ENCODE data around the gene SIRT2. TPM values are rescaled to one million over a fixed set of nuclear protein-coding genes. Genes with fewer than 3 reads are reported as not detected.

The SIRT2 gene
- total and polyA plus RNA-seq, 12 donors: 46.3 to 103 (median 72.6) TPM

DNA sequence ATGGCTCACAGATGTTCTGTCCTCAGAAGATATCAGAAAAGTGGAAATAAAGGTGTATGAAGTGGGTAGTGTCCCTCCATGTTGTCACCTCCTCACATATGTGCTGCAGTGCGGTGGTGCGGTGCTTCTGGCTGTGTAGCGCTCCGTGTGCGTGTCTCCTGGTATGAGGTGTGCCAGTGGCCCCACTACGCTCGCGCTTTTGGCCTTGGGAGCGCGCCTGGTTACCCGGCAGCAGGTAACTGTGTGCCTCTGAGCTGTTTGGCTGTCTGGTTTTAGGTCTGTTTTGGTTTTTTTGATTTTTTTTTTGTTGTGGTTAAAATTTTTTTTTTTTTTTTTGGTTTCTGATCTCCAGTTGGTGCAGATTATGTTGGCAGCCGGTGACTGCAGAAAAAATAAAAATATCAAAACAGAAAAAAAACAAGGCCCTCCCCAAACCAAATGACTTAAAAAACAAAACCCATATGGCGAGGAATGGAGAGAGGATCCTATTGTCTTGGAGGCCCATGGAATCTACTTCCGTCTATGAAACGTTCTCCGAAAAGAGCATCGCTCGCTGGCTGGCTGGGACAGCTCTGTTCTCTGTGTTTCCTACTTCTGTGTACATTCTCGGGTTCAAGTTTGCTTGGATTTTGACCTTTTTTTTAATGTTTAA lies 57.5 kb downstream of the SIRT2 start:
- H3K27me3 ChIP-seq: no peaks in the 10 kb centered on the region
- peaks cover 14 to 100% (median 100%) of the 10 kb centered on the region in 9 donors for H3K36me3 ChIP-seq
- no peak for DNase-seq
- H3K4me3 ChIP-seq: no peak overlapping the region
- peaks cover 0 to 52% (median 20%) of the 10 kb centered on the region in 9 donors for H3K4me1 ChIP-seq
- H3K9me3 ChIP-seq: no peaks in the 10 kb centered on the region
- intact Hi-C loops (cut with DNase I): loop anchor here in 3 of 10 donors (10.0 kb wide), 3 partner anchors 107 to 207 kb away; no protein-coding TSS in a partner anchor
- WGBS, 2 donors: 95% methylated on average over 19 of the region's 19 CpGs
- TF ChIP-seq, protein P1, sequence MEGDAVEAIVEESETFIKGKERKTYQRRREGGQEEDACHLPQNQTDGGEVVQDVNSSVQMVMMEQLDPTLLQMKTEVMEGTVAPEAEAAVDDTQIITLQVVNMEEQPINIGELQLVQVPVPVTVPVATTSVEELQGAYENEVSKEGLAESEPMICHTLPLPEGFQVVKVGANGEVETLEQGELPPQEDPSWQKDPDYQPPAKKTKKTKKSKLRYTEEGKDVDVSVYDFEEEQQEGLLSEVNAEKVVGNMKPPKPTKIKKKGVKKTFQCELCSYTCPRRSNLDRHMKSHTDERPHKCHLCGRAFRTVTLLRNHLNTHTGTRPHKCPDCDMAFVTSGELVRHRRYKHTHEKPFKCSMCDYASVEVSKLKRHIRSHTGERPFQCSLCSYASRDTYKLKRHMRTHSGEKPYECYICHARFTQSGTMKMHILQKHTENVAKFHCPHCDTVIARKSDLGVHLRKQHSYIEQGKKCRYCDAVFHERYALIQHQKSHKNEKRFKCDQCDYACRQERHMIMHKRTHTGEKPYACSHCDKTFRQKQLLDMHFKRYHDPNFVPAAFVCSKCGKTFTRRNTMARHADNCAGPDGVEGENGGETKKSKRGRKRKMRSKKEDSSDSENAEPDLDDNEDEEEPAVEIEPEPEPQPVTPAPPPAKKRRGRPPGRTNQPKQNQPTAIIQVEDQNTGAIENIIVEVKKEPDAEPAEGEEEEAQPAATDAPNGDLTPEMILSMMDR (IDR thresholded peaks at IDR 0.05): no peak
- no peak for ATAC-seq
- peak overlapping the region in 1 of 10 donors; percentile 40 for H3K27ac ChIP-seq

DNA sequence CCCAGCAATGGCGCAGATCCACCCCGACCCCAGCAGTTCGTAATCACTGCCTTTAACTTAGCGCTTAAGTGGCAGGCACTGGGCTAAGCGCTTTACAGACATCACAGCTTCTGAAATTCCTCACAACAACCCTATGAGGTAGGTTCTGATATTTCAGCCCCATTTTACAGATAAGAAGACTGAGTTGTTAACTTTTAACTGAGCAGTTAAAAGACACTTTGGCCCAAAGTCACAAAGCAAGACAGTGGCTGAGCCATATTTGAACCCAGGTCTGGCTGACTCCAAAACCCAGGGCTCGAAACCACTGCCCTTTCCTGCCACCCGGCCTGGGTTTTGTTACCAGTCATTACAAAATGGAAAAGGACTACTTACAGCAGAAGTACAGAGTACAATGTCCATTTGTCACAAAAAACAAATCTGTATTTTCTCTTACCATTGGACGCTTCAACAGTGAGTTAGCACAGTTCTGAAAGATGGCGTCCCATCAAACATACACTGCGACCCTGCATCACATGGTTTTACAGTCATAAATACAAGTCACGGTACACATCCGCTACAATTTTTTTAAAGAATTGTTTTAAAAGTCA lies 58.1 kb downstream of the SIRT2 start:
- 92 to 95% methylated on average over 12 of the region's 12 CpGs for WGBS, 2 donors
- peaks cover 0 to 46% (median 18%) of the 10 kb centered on the region in 9 donors for H3K4me1 ChIP-seq
- ATAC-seq: no peak

GRCh38 chr19:38840583-38840968 lies 58.8 kb downstream of the SIRT2 start:
- DNase-seq (no peak), ATAC-seq (no peak)
- intact Hi-C loops (cut with DNase I): loop anchor here in 3 of 10 donors (10.0 kb wide), 3 partner anchors 106 to 206 kb away; no protein-coding TSS in a partner anchor
- WGBS, 2 donors: 86 to 90% methylated on average over 5 of the region's 5 CpGs
- no peaks in the 10 kb centered on the region for H3K9me3 ChIP-seq
- TF ChIP-seq, protein P1 (IDR thresholded peaks at IDR 0.05): no peak
- no peak overlapping the region for H3K4me3 ChIP-seq
- peaks cover 14 to 100% (median 96%) of the 10 kb centered on the region in 9 donors for H3K36me3 ChIP-seq
- H3K27ac ChIP-seq: peak overlapping the region in 2 of 10 donors; percentile 17 to 31
- H3K27me3 ChIP-seq: no peaks in the 10 kb centered on the region
- H3K4me1 ChIP-seq: peaks cover 0 to 42% (median 17%) of the 10 kb centered on the region in 9 donors

More for the DNA sequence above, 58.1 kb downstream of the SIRT2 start:
- TF ChIP-seq, protein P1 (IDR thresholded peaks at IDR 0.05): no peak
- intact Hi-C loops (cut with DNase I): loop anchor here in 3 of 10 donors (10.0 kb wide), 3 partner anchors 106 to 206 kb away; no protein-coding TSS in a partner anchor
- H3K36me3 ChIP-seq: peaks cover 14 to 100% (median 99%) of the 10 kb centered on the region in 9 donors
- no peak overlapping the region for H3K4me3 ChIP-seq
- no peaks in the 10 kb centered on the region for H3K27me3 ChIP-seq
- H3K27ac ChIP-seq: peak overlapping the region in 2 of 10 donors; percentile 31 to 40
- DNase-seq: no peak
- H3K9me3 ChIP-seq: no peaks in the 10 kb centered on the region

DNA sequence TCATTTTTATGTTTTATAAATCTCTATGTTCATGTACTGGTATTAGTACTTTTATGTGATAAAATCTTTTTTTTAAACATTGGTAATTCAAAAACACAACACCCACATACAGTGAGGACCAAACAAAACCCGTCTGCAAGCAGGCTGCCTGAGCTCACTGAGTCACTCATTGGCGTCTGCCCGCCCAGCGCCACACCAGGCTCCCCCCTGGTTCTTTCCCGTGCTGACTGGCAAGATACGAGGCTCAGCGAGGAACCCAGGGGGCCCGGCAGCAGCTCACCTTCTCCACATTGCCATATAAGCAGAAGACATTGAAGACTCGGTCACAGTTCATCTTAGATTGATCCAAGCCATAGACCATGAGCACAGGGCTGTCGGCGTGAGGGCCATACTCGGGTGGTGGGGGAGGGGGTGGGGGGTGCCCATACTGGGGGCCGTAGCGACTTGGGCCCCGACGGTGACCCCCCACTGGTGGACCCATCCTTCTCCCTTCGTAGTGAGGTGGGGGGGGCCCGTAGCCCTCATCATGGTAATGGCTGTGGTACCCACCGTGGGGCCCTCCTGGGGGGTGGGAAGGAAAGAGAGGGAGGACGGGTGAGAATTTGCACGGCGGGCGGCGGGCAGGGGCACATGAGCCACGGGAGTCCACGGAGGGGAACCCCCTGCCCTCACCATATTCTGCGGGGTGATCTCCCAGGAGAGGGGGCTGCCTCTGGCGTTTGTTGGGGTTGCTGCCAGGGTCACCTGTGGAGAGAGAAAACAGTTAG lies 59.4 kb downstream of the SIRT2 start:
- ATAC-seq (peak in 1 of 8 donors; percentile 8), DNase-seq (no peak)
- peaks cover 0 to 40% (median 16%) of the 10 kb centered on the region in 9 donors for H3K4me1 ChIP-seq
- WGBS, 2 donors: 80 to 82% methylated on average over 28 of the region's 28 CpGs
- intact Hi-C loops (cut with DNase I): loop anchor here in 7 of 10 donors (10.0 kb wide), 5 partner anchors 105 to 205 kb away; partner anchors contain the start of gene ACTN4 (in 1 of the 7)
- peak overlapping the region in 3 of 10 donors; percentile 17 to 40 (median 31) for H3K27ac ChIP-seq
- TF ChIP-seq, protein P1 (IDR thresholded peaks at IDR 0.05): no peak
- H3K36me3 ChIP-seq: peaks cover 9 to 100% (median 92%) of the 10 kb centered on the region in 9 donors
- H3K4me3 ChIP-seq: no peak overlapping the region
- H3K27me3 ChIP-seq: no peaks in the 10 kb centered on the region
- no peaks in the 10 kb centered on the region for H3K9me3 ChIP-seq

All from heart right ventricle (tissue), 16 donors.